Glutamatergic neuron (in vitro differentiated cells): ENCODE measurements around the gene PLXDC2. TPM values are rescaled to one million over a fixed set of nuclear protein-coding genes. Genes with fewer than 3 reads are reported as not detected.

Experiments used
- DNase-seq: peaks from one replicate; pipeline ENCODE4 v3.0.0; 2022
- H3K27ac Mint-ChIP-seq: one replicate; pipeline ENCODE4 v1.8.0; 2020; ENCODE audit warnings: mild to moderate bottlenecking, mixed read lengths, inconsistent platforms; ENCODE audit not compliant: unreplicated experiment
- H3K27me3 Mint-ChIP-seq: one replicate; pipeline ENCODE4 v1.8.0; 2020; ENCODE audit warnings: mild to moderate bottlenecking, moderate library complexity, mixed read lengths, inconsistent platforms; ENCODE audit not compliant: unreplicated experiment
- H3K36me3 Mint-ChIP-seq: one replicate; pipeline ENCODE4 v1.8.0; 2020; ENCODE audit warnings: mild to moderate bottlenecking, mixed read lengths, inconsistent platforms; ENCODE audit not compliant: unreplicated experiment
- H3K4me1 Mint-ChIP-seq: one replicate; pipeline ENCODE4 v1.8.0; 2020; ENCODE audit warnings: mild to moderate bottlenecking, low read depth, mixed read lengths, inconsistent platforms; ENCODE audit not compliant: unreplicated experiment
- H3K4me3 Mint-ChIP-seq: one replicate; pipeline ENCODE4 v1.8.0; 2020; ENCODE audit warnings: mild to moderate bottlenecking, mixed read lengths, inconsistent platforms; ENCODE audit not compliant: unreplicated experiment
- H3K9me3 Mint-ChIP-seq: one replicate; pipeline ENCODE4 v1.8.0; 2020; ENCODE audit warnings: mild to moderate bottlenecking, moderate library complexity, mixed read lengths, inconsistent platforms; ENCODE audit not compliant: unreplicated experiment
- CTCF ChIP-seq: fragments of 200-600 bp; sonication (generic); IDR thresholded peaks from one replicate; pipeline ENCODE4 v1.5.0; 2021; ENCODE audit not compliant: partially characterized antibody, unreplicated experiment
- total RNA-seq: library from RNA; stranded (reverse); fragmentation: NEBNext Ultra II Directional; extraction: Animal tissue kit (Norgen Biotek cat#: 25700); gene quantifications from one replicate; pipeline ENCODE4 v1.2.1, GENCODE V29; 2021; ENCODE audit not compliant: unreplicated experiment

PLXDC2 gene
- total RNA-seq, 1 donor from 2014 or later: 3.9 TPM

GRCh38 chr10:19891429-19891828 is 75.2 kb downstream of the PLXDC2 start:
- DNase-seq: no peak
- peaks cover 4% of the 10 kb centered on the region for H3K36me3 Mint-ChIP-seq
- no peaks in the 10 kb centered on the region for H3K27me3 Mint-ChIP-seq
- H3K4me1 Mint-ChIP-seq: peaks cover 3% of the 10 kb centered on the region
- no peak overlapping the region for H3K4me3 Mint-ChIP-seq
- no peak overlapping the region for H3K27ac Mint-ChIP-seq
- no peaks in the 10 kb centered on the region for H3K9me3 Mint-ChIP-seq
- no peak for TF ChIP-seq CTCF

GRCh38 chr10:19892270-19892669 is 76.0 kb downstream of the PLXDC2 start:
- Mint-ChIP-seq H3K27ac (no peak overlapping the region), H3K4me1 (peaks cover 3% of the 10 kb centered on the region)
- TF ChIP-seq CTCF: no peak

GRCh38 chr10:19892677-19893076 is 76.4 kb downstream of the PLXDC2 start:
- Mint-ChIP-seq H3K4me3 (no peak overlapping the region), H3K9me3 (peaks cover 2% of the 10 kb centered on the region), H3K27me3 (no peaks in the 10 kb centered on the region), H3K27ac (no peak overlapping the region), H3K4me1 (peaks cover 3% of the 10 kb centered on the region), H3K36me3 (peaks cover 4% of the 10 kb centered on the region)
- no peak for DNase-seq
- TF ChIP-seq CTCF: no peak

More at GRCh38 chr10:19892270-19892669, 76.0 kb downstream of the PLXDC2 start:
- H3K36me3 Mint-ChIP-seq: peaks cover 4% of the 10 kb centered on the region
- H3K4me3 Mint-ChIP-seq: no peak overlapping the region
- H3K27me3 Mint-ChIP-seq: no peaks in the 10 kb centered on the region
- H3K9me3 Mint-ChIP-seq: peaks cover 2% of the 10 kb centered on the region
- no peak for DNase-seq

GRCh38 chr10:19895500-19895899 is 79.3 kb downstream of the PLXDC2 start:
- Mint-ChIP-seq H3K27ac (no peak overlapping the region), H3K9me3 (peaks cover 2% of the 10 kb centered on the region), H3K4me3 (no peak overlapping the region), H3K27me3 (no peaks in the 10 kb centered on the region), H3K4me1 (peaks cover 3% of the 10 kb centered on the region), H3K36me3 (peaks cover 4% of the 10 kb centered on the region)
- DNase-seq: no peak
- no peak for TF ChIP-seq CTCF

GRCh38 chr10:19902456-19902855 is 86.2 kb downstream of the PLXDC2 start:
- H3K4me1 Mint-ChIP-seq: no peaks in the 10 kb centered on the region
- H3K9me3 Mint-ChIP-seq: peaks cover 4% of the 10 kb centered on the region
- no peak for TF ChIP-seq CTCF
- H3K27ac Mint-ChIP-seq: no peak overlapping the region
- H3K4me3 Mint-ChIP-seq: no peak overlapping the region
- no peak for DNase-seq
- H3K36me3 Mint-ChIP-seq: no peaks in the 10 kb centered on the region
- no peaks in the 10 kb centered on the region for H3K27me3 Mint-ChIP-seq
